ENCODE data around the gene LRRC59. TPM values are rescaled to one million over a fixed set of nuclear protein-coding genes. Genes with fewer than 3 reads are reported as not detected.

LRRC59 gene
- total RNA-seq, 1 experiment from 2014 or later = 106 TPM

DNA sequence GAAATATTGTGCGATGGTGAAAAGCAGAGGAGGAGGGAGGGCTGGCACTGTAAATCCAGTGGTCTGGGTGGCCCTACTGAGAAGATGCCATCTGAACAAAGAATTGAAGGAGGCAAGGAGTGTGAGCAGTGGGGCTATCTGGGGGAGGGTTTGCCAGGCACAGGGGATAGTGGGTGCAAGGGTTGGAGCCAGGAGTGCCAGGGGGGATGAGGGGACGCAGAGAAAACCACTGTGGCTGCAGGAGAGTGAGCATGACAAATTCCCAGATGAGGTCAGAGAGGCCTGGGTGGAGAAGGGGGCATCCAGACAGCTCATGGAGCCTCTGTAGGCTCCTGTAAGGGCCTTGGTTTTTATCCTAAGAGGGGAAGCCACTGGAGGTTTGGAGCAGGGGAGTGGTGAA is 46.6 kb downstream of the LRRC59 start:
- no CpG with 5 or more reads among the region's 2 CpGs for whole genome bisulfite sequencing (ENCODE audit: extremely low coverage, insufficient read length, low lambda C conversion rate)
- peak overlapping the region in 2 of 3 experiments; percentile 0 to 46; a peak in 3 of 7 replicates for H3K27ac Mint-ChIP-seq

More for the DNA sequence above, 46.6 kb downstream of the LRRC59 start:
- H3K4me1 ChIP-seq (ENCODE audit: insufficient read depth, low read length) = peaks cover 2% of the 10 kb centered on the region; the same call in 1 of the 2 replicates
- TF ChIP-seq, protein P1, sequence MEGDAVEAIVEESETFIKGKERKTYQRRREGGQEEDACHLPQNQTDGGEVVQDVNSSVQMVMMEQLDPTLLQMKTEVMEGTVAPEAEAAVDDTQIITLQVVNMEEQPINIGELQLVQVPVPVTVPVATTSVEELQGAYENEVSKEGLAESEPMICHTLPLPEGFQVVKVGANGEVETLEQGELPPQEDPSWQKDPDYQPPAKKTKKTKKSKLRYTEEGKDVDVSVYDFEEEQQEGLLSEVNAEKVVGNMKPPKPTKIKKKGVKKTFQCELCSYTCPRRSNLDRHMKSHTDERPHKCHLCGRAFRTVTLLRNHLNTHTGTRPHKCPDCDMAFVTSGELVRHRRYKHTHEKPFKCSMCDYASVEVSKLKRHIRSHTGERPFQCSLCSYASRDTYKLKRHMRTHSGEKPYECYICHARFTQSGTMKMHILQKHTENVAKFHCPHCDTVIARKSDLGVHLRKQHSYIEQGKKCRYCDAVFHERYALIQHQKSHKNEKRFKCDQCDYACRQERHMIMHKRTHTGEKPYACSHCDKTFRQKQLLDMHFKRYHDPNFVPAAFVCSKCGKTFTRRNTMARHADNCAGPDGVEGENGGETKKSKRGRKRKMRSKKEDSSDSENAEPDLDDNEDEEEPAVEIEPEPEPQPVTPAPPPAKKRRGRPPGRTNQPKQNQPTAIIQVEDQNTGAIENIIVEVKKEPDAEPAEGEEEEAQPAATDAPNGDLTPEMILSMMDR (conservative IDR thresholded peaks at IDR 0.05) = no peak
- no peak overlapping the region for H3K27ac ChIP-seq (ENCODE audit: insufficient read length, low read depth, low read length)
- H2AFZ ChIP-seq (ENCODE audit: low read length) = no peak overlapping the region
- Mint-ChIP-seq H3K4me3 (no peak overlapping the region; a peak in 1 of 5 replicates), H3K4me1 (peaks cover 18 to 20% of the 10 kb centered on the region in 2 experiments), H3K9me3 (no peaks in the 10 kb centered on the region; a peak in 1 of 5 replicates), H3K27me3 (ENCODE audit: low read depth) (no peaks in the 10 kb centered on the region; the same call in 1 of the 2 replicates), H3K36me3 (ENCODE audit: insufficient read depth in 1 of 3, low read depth in 3 of 3) (peaks cover 12 to 30% (median 27%) of the 10 kb centered on the region in 3 experiments; a peak in 6 of 7 replicates)
- no peak overlapping the region for H2AK5ac ChIP-seq (ENCODE audit: insufficient read length, low read length)
- DNase-seq = no peak
- H3K9ac ChIP-seq (ENCODE audit: extremely low read depth, insufficient read length, low read length) = no peak overlapping the region
- H4K20me1 ChIP-seq (ENCODE audit: control insufficient read depth, insufficient read depth, insufficient read length) = no peaks in the 10 kb centered on the region
- H3K14ac ChIP-seq (ENCODE audit: insufficient read depth, low read length) = no peak overlapping the region
- H2BK5ac ChIP-seq (ENCODE audit: insufficient read length, low read length) = no peak overlapping the region
- no peaks in the 10 kb centered on the region for H3K79me2 ChIP-seq (ENCODE audit: insufficient read depth, low read length)
- no peak overlapping the region for H2BK120ac ChIP-seq (ENCODE audit: low read depth, low read length, poor library complexity, severe bottlenecking)
- no peaks in the 10 kb centered on the region for H3K27me3 ChIP-seq (ENCODE audit: insufficient read depth, low read length)
- H4K8ac ChIP-seq (replicated peaks; ENCODE audit: insufficient read length, low read depth, low read length) = no peak overlapping the region
- H4K91ac ChIP-seq (ENCODE audit: insufficient read length, low read depth, low read length) = no peak overlapping the region
- peaks cover 4% of the 10 kb centered on the region for H3K23me2 ChIP-seq (ENCODE audit: insufficient read length, low read depth, low read length, poor library complexity, severe bottlenecking)
- H3K23ac ChIP-seq (ENCODE audit: insufficient read length, low read depth, low read length) = no peak overlapping the region
- no peak overlapping the region for H2BK20ac ChIP-seq (ENCODE audit: low read depth, low read length, poor library complexity, severe bottlenecking)
- no peaks in the 10 kb centered on the region for H3K9me3 ChIP-seq (ENCODE audit: control insufficient read depth, low read depth, low read length)
- H2BK15ac ChIP-seq (ENCODE audit: low read depth, low read length) = no peak overlapping the region
- no peak overlapping the region for H3K56ac ChIP-seq (ENCODE audit: insufficient read length, low read depth, low read length)
- no peaks in the 10 kb centered on the region for H3K79me1 ChIP-seq (ENCODE audit: insufficient read depth, low read depth, low read length, poor library complexity, severe bottlenecking)
- H4K5ac ChIP-seq (ENCODE audit: insufficient read length, low read depth, low read length) = no peak overlapping the region
- H3T11ph ChIP-seq (ENCODE audit: low read length) = no peak overlapping the region
- no peak overlapping the region for H3K4me2 ChIP-seq (ENCODE audit: insufficient read depth, insufficient read length, low read length)
- no peak overlapping the region for H3K4ac ChIP-seq (ENCODE audit: low read depth, low read length)
- H3K18ac ChIP-seq (ENCODE audit: insufficient read length, low read depth, low read length) = no peak overlapping the region
- no peak overlapping the region for H2BK12ac ChIP-seq (ENCODE audit: insufficient read length, low read depth, low read length)
